HG02678 (cell line): ENCODE results near the gene STRN3.
"Not testable (repeated sequence)": the region's sequence is repeated elsewhere in the genome, so short reads cannot be mapped to it uniquely, and the experiment has no call there.

ENCODE experiments used
- ATAC-seq: cut with Tn5 transposase; IDR thresholded peaks from one replicate; pipeline ENCODE4 v1.9.1; 2021; ENCODE audit warnings: mild to moderate bottlenecking, moderate library complexity; ENCODE audit not compliant: unreplicated experiment

The STRN3 gene

DNA sequence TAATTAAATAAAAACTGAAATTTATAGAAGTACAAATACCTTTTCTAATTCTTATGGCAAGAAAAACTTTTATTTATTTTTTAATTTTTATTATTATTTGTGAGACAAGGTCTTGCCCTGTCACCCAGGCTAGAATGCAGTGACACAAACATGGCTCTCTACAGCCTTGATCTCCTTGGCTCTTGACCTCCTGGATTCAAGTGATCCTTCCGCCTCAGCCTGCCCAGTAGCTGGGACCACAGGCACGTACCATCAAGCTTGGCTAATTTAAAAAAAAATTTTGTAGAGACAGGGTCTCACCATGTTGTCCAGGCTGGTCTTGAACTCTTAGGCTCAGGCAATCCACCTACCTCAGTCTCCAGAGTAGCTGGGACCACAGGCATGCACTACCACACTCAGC, 104.4 kb downstream of the STRN3 start:
- ATAC-seq: no peak

DNA sequence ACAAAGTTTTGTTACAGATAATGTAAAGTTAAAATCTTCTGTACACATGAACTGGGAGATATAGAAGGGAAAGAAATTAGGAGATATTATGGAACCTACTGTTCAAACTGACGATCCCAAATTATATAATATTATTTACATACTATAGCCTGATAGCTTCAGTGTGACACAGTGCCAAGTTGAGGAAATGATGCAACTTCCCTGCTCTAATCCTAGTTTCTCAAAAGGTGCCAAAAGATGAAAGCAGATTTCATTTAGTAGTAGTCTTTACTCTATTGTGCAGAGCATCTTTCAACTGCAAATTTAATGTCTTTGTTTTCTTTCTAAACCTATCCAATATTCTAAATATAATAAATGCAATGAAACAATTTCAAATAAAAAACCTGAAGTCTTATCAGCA, 104.9 kb downstream of the STRN3 start:
- ATAC-seq: no peak

DNA sequence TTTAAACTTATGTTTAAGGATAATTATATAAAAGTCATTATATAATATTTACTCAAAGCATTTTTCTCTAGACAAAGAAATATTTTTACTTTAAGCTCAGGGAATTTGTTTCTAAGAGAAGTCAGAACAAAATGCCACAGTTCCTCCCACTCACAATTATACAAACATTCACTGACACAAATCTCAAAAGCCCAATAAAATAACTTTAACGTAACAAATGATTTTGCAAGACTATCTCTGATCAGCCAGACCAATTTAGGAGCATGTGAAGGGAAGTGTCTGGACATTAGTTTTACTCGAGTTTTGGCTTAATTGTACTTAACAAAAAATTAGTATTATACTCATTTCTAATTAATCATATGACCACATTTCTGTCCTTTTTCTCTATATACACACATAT, 110.6 kb downstream of the STRN3 start:
- ATAC-seq: no peak

DNA sequence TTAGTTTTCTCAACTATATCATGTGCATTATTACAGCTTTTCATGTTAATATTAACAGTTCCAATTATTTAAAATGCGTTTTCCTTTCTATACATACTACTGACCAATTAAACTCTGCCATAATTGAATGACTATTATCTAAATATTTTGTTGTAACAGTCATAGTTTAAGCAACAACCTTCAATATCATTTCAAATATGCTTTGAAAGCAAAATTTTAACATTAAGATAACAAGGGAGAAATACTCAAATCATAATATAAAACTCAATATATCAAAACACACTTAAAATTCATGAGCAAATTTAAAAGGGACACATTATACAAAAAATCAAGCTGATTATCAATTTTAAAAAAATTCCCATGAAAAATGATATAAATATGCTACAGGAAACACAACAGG, 111.4 kb downstream of the STRN3 start:
- no peak for ATAC-seq

DNA sequence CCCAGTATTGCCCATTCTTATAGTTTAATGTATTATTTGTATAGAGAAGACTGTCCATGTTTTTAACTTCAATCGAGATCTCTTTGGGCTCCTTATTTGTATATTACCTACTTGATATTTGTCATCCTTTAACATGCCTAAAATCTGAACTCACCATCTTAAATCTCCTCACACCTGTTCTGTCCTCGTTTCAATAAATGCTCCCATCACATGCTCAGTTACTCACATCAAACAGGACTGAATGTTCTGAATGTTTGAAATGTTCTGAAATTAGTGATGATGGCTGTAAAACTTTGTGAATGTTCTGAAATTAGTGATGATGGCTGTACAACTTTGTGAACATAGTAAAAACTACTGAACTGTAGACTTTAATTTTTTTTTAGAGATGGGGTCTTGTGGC, 117.4 kb downstream of the STRN3 start:
- ATAC-seq: no peak

DNA sequence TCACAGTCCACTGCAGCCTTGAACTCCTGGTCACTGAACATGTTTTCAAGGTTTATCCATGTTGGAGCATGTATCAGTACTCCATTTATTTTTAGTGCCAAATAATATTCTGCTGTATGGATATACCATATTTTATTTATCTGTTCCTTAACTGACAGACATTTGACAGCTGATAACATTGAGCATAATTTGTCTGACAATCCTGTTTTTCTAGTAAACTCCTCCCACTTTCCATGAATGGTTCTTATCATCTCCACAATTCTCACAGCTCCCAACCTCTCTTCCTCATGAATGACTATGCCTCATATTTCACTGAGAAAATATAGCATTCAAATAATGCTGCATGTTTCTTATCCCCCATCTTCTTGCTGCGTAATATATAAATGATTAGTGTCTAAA, 118.5 kb downstream of the STRN3 start:
- ATAC-seq: no peak

DNA sequence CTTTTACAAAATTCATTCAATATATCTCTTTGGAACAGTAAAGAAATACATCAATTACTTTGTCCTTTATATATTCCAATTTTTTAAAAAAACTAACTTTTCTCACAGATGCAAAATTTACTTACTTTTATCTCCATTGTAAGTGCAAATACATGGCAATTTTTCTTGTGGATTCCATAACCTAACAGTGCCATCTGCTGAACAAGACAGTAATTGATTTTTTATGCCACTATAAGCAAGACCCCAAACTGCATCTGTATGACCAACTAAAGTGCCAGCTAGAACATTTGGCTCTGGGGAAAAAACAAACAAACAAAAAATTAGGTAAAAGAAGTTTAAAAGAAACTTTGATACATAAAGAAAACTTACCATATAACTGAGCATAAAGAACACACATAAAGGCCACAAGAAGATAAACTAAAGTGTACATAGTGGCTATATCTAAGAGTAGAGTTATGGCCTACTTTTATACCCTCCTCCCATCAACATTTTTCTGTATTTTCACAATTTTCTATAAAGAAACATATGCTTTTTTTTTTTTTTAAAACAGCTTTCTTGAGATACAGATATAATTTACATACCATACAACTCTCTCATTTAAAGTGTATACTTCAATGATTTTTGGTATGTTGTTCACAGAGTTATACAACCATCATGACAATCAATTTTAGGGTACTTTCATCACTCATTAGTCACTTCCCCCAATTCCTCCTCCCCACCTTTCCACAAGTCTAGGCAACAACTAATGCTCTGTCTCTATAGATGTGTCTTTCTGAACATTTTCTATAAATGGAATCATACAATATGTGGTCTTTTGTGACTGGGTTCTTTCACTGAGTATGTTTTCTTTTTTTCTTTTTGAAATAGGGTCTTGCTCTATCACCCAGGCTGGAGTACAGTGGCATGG, 119.2 kb downstream of the STRN3 start:
- no peak for ATAC-seq

DNA sequence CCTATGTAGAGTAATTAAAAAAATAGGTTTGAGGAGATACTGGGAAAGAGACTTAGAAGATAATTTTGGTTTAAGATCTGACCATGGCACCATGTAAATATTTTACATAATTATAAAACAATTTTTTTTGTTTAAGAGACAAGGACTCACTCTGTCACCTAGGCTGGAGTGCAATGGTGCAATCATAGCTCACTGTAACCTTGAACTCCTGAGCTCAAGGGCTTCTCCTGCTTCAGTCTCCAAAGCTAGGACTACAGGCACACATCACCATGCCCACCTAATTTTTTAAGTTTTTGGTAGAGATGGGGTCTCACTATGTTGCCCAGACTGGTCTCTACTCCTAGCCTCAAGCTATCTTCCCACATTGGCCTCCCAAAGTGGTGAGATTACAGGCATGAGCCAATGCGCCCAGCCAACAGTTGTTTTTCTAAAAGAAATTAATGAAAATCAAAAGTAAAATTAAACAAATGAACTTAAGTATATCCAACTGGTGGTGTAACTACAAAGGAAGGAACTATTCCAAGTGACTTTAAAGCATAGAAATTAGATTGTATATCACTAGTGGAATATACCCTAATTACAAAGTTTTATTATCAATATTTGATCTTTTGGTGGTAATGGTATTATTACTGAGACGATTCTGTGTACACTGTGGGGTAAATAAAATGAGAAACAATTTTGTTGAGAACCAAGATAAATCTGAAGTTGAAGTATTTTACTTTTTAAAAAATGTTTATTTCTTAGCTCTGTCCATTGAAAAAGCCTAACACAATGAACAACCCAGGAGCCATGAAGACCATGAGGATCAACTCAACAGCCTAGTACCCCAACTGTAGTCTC, 122.7 kb downstream of the STRN3 start:
- ATAC-seq: no peak

DNA sequence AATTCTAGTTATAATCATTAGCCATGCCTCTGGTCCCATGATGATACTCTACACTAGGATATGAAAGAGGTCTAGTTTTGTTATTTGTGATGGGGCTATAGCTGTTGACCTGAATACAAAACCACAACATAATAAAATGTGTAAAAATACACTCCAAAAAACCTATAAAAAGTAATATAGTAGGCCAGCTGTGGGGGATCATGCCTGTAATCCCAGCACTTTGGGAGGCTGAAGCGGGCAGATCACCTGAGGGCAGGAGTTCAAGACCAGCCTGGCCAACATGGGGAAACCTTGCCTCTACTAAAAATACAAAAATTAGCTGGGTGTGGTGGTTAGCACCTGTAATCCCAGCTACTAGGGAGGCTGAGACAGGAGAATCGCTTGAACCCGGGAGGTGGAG, 129.1 kb downstream of the STRN3 start:
- ATAC-seq: not testable (repeated sequence)

DNA sequence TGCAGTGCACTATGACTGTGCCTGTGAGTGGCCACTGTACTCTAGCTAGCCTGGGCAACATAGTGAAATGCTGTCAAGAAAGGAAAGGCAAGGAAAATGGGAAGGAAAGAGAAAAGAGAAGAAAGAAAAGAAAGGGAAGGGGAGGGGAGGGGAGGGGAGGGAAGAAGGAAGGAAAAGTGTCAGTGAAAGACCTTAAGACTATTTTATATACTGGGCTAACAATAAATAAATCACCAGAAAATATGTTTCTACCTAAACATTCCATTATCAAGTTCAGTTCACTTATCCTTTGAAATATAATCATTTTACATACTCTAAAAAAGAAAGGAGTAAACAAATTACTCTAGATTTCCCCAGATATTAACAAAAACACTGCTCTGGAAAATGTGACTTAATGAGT, 129.7 kb downstream of the STRN3 start:
- ATAC-seq: no peak

DNA sequence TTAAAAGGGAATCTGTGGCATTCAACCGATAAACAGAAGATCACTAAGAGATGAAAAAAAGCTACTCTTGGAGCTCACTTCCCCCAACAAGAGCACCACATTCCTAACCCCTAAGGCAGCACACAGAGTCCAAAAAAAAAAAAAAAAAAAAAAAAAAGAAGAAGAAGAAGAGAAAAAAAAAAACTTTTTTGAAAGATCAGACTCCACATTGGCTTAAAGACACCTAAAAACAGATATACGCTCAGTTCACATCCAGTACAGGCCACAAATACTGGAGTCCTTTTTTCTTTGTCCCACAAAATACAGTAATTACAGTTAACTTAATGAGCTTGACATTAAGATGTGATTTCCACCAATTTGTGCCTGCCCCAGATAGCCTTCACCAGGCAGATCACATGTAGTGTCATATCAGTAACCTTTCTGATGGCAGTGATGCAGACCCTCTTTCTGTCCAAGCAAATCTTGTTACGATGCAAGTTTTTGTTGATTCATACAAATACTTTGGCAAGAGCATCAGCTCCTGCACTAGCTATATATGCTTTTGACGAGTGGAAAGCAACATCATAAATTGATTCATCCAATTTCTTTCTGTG, 131.2 kb downstream of the STRN3 start:
- ATAC-seq: no peak

DNA sequence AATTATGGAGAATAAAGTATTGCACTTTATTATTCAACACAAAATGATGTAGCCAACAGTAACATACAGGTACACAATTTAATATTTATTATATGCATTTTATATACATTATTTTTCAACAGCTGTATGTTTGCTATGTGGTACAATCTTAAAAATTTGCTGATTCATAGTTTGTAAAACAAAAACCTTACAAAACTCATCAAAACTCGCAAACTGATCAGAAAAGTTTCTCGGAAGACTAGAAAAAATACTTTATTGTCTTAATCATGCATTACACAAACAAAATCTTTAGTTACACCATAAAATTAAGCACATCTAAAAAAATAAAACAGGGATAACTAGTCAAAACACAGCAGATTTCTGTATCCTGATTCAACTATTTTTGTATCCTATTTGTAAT, 132.4 kb downstream of the STRN3 start:
- ATAC-seq: no peak

DNA sequence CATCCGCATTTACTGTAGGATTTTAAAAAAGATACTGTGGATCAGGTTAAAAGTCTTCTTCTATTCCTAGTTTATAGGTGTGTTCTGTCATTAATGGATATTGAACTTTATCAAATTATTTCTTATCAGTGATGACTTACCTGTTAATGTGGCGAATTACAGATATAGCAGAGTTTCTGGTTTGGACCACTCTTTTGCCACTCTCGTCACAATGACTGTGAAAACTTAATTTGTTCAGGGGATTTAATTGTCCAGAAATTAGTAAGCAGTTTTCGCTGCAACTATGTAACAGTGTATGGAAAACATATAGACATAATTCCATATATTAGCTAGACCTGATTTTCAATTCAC, 137.0 kb downstream of the STRN3 start:
- no peak for ATAC-seq

DNA sequence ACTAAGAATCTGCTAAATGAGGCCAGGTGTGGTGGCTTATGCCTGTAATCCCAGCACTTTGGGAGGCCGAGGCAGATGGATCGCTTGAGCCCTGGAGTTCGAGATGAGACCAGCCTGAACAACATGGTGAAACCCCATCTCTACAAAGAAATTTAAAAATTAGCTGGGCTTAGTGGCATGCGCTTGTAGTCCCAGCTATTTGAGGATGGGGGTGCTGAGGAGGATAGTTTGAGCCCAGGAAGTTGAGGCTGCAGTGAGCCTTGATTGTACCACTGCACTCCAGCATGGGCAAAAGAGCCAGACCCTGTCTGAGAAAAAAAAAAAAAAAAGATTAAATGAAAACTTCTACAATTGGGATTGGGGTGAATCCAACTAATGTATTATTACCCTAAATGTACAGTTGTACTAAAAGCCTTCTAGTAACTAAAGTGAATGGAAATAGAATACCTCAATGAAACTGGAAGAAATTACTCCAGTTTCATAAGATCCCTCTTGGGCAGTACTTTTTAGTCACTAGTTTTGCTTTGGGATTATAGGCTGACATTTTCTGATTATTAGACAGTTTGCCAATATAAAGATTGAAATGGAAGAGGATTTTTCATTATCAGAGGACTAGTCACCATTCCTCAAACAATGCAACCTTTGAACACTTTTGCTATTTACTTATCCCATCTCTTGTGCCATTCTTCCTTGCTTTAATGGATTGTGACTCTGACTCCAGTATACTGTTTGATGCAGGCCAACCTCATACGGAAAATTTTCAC, 137.5 kb downstream of the STRN3 start:
- ATAC-seq: no peak

DNA sequence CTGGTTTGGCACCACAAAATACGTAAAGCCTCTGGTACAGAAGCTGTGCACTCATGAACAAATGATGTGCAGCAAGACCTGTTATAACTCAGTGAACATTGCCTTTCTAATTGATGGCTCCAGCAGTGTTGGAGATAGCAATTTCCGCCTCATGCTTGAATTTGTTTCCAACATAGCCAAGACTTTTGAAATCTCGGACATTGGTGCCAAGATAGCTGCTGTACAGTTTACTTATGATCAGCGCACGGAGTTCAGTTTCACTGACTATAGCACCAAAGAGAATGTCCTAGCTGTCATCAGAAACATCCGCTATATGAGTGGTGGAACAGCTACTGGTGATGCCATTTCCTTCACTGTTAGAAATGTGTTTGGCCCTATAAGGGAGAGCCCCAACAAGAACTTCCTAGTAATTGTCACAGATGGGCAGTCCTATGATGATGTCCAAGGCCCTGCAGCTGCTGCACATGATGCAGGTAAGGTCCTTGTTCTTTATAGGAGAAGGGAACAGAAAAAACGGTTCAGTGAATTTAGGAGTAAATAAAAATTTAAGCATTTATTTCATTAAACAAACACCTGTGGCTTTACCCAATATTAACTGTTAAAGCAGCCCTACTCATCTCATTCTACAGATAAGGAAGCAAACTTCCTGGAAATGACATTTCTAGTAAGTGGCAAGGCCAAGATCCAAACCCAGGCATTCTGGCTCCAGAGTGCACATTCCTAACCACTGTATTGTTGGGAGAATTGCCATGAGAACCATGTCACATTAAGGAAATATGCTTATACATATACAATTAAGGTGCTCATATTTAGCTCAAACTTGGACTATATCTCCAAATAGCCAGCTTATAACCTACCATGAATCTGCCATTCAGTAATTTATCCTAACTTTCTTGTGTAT, 140.1 kb downstream of the STRN3 start:
- ATAC-seq: no peak

DNA sequence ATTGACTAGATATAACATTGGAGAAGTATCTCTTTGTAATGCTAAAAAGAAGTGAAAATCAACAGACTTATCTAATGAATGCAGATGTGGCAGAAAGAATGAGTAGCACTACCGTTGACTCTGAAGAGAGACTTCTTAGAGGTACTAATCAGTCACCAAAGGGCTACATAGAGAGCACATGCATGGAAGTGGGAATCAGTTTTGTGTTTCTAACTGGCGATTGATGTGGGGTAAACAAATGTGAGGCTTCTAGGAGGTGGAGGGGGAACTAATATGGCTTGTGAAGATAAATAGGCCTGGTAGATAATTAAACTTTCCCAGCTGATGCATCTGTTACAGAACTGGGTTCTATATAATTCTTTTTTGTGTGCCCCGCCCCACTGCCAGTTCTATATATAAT, 141.3 kb downstream of the STRN3 start:
- ATAC-seq: no peak

DNA sequence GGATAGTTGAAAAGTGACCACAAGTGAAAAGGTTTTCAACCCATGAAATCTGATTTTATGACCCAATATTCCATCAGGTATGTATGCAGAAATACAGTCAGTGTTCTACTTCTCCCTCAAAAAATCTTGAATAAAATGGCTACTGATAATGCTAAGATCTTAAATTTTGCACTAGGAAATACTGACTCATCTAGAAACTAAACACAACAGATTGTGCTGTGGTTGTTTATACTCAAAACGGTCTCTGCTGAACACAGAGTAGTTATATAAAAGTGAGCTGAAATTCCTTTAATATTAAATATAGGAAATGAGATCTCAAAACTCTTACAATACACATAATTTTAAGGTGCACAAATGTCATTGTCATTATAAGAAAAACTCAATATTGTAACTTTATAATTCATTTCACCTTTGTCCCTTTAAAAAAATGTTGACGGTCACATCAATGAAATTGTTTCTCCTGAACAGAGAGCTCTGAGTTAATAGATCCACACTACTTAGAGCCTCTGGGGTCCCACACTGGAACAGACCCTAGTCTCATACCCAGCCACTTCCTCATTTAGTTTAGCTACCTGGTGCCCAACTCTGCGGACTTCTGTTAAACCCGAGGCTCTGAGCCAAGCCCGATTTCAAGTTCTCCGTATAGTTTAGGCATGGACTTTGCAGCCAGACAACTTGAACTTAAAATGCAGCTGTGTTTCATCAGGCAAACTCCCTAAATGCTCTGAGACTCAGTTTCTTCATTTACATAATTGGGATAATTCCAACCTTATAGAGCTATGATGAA, 142.5 kb downstream of the STRN3 start:
- ATAC-seq: no peak

DNA sequence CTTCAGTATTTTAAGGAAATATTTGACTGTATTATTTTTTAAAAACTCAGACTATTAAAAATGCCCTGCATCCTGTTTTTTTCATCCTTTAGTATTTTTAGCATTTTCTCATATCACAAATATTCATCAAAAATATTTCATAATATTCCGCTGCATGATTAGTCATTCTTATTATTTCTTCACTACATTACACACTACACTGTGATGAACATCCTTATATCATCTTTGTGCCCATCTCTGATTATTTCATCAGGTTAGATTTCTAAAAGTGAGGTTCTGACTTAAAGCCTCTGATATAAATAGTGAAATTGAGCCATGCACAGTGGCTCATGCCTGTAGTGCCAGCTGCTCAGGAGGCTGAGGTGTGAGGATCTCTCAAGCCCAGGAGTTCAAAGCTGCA, 143.7 kb downstream of the STRN3 start:
- ATAC-seq: no peak

DNA sequence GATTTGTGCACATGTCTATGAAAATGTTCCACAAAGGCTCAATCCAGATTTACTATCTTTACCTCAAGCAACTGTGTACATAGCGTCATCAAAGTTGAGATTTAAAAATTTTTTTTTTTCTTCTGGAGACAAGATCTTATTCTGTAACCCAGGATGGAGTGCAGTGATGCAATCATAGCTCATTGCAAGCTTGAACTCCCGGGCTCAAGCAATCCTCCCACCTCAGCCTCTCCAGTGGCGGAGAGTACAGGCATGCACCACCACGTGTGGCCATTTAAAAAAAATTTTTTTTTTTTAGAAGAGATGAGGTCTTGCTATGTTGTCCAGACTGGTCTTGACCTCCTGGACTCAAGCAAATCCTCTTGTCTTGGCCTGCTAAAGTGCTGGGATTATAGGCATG, 149.5 kb downstream of the STRN3 start:
- ATAC-seq: no peak

DNA sequence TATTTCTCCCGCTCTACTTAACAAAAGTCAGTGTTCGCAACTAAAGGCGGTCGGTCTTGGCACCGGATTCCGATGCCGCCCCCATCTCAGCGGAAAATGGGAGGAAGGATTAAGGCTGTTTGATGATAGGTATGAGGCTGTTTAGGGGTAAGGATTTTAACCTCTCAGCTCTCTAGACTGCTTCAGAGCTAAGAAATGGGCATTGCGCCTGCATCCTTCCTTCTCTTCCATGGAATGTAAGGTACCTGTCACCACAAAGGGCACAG, 150.5 kb downstream of the STRN3 start:
- ATAC-seq: no peak
